ENCODE measurements around the gene TEFM.

DNA sequence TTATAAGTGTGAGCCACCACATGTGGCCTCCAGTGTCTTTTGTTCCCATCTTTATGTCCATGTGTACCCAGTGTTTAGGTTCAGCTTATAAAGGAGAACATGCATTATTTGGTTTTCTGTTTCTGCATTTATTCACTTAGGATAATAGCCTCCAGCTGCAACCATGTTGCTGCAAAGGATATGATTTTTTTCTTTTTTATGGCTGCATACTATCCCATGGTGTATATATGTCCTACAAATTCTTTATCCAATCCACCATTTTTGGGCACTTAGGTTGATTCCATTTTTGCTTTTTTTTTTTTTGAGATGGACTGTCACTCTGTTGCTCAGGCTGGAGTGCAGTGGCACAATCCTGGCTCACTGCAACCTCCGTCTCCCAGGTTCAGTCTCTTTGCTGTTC, 41.4 kb downstream of the TEFM start:
- no peak for TF ChIP-seq CTCF (IDR thresholded peaks at IDR 0.05)
- TF ChIP-seq POLR2A (IDR thresholded peaks at IDR 0.05): no peak
- no peak for TF ChIP-seq EP300 (IDR thresholded peaks at IDR 0.05)
